Measurements from ENCODE around the gene FAM53B.
"Not testable (repeated sequence)": the region's sequence is repeated elsewhere in the genome, so short reads cannot be mapped to it uniquely, and the experiment has no call there.

The FAM53B gene

GRCh38 chr10:124595143-124595883 lies 148.9 kb downstream of the FAM53B start:
- no peak for DNase-seq

GRCh38 chr10:124594240-124594639 lies 149.9 kb downstream of the FAM53B start:
- no peak for DNase-seq

GRCh38 chr10:124593431-124593985 lies 150.7 kb downstream of the FAM53B start:
- no peak for DNase-seq

- DNase-seq: no peak
Observed at GRCh38 chr10:124592736-124593430, 151.3 kb downstream of the FAM53B start.

GRCh38 chr10:124592101-124592500 lies 152.1 kb downstream of the FAM53B start:
- DNase-seq: peak; percentile 13 to 42 (median 36)

- no peak for DNase-seq
Observed at GRCh38 chr10:124591123-124591495, 153.1 kb downstream of the FAM53B start.

- no peak for DNase-seq
Observed at GRCh38 chr10:124590216-124591122, 153.7 kb downstream of the FAM53B start.

GRCh38 chr10:124589491-124590041 lies 154.6 kb downstream of the FAM53B start:
- no peak for DNase-seq

GRCh38 chr10:124588736-124589490 lies 155.3 kb downstream of the FAM53B start:
- peak; percentile 28 to 54 (median 39) for DNase-seq

- DNase-seq: not testable (repeated sequence)
Observed at GRCh38 chr10:124588341-124588735, 155.8 kb downstream of the FAM53B start.

GRCh38 chr10:124587811-124588211 lies 156.4 kb downstream of the FAM53B start:
- no peak for DNase-seq

- no peak for DNase-seq
Observed at GRCh38 chr10:124586142-124586541, 158.0 kb downstream of the FAM53B start.

GRCh38 chr10:124579011-124579399 lies 165.2 kb downstream of the FAM53B start:
- DNase-seq: no peak

GRCh38 chr10:124578231-124579010 lies 165.8 kb downstream of the FAM53B start:
- DNase-seq: no peak

- DNase-seq: no peak
Observed at GRCh38 chr10:124577651-124578050, 166.5 kb downstream of the FAM53B start.

GRCh38 chr10:124576526-124577420 lies 167.4 kb downstream of the FAM53B start:
- DNase-seq: no peak

GRCh38 chr10:124575107-124576035 lies 168.8 kb downstream of the FAM53B start:
- no peak for DNase-seq

GRCh38 chr10:124574456-124575070 lies 169.6 kb downstream of the FAM53B start:
- no peak for DNase-seq
